ENCODE results near the gene KIF5C.

The KIF5C gene

DNA sequence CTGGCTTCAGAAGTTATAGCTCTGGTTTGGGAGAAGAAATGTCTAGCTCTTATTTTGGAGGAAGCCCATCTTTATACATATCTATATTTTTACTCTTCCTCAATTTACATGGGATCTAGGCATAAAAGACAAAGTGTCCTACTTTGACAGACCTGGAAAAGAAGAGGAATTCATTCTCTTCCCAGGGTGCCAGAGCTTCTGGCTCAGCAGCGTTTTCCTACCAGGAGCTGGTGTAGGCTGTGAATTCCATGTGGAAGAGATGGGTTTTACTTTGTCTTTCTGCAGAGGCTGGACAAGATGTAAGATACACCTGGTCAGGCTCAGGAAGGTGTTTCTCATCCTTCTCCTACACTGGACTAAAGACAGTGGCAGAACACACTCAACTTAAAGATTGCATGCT lies 113.3 kb downstream of the KIF5C start:
- no peak for DNase-seq

DNA sequence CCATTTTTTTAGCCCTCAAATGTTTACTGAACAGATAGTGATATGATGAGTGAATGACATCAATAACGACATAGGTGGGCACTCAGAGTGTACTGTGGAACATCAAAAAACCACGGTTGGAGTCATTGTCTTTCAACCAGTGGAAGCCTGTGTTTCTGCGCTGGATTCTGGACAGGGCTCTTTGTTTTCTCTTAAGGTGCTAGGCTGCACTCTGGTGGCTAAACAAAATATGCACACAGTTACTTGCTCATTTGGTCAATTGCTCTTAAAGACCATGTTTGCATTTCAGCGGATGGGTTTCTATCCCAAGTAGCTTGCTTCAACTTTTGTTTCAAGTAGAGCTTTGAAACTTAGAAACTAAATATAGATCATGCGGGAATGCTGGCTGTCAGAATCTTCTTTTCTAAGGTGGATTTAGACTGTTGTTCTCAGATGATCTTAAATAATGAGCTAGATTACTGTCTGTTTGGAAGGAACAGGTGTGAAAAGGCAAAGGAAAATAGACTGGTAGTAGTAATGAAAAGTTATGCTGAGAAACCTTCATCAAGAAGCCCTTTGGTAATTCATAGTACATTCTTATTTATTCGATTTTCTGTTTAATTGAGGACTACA lies 115.0 kb downstream of the KIF5C start:
- DNase-seq = peak in 32 of 56 donors; percentile 10 to 79 (median 30)

DNA sequence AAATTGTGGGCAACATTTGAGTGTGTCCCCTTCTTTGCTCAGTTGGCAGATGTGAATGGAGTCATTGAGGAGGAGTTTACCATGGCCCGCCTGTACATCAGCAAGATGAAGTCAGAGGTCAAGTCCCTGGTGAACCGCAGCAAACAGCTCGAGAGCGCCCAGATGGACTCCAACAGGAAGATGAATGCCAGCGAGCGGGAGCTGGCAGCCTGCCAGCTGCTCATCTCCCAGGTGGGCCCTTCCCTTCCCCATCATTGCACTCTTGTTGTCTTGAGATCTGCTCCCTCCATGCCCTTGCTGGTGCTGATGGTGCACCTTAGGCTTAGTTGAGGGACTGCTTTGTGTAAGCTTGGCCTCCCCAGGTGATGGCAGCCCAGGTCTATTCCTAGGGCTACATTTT lies 115.9 kb downstream of the KIF5C start:
- DNase-seq = peak in 1 of 56 donors; percentile 27

DNA sequence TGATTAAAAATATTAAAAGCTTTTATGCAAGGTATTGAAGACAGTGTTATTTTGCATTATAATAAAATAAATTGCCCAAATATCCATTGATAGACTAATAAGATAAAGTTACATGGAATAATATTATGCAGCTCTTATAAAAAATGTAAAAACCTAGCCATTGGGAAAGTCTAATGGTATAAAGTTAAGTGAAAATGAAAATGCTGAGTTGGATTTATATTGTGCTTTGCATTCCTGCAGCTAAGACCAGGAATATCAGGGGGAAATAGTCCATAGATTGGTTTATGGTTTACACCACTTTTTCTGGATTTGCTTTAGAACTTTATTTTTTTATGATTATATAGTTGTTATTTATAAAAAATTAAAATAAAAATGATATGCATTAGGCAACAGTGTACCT lies 117.4 kb downstream of the KIF5C start:
- no peak for DNase-seq

DNA sequence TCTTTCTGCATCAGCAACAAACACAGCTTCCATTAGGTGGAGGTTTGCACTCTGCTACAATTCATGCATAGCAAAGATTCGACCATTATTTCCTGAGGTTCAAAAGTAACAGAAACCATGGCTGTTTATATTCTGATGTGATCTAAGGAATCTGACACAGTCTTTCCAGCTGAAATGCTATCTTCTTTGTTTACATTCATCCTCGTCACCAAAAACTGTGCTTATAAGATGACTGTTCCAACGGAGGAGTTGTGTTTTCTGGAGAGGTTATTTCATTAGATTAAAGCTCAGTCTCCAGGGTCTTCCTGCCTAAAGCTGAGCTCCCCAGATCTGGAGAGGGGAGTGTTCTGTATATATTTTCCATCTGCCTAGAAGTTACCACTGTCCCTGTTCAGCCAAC lies 118.3 kb downstream of the KIF5C start:
- no peak for DNase-seq

DNA sequence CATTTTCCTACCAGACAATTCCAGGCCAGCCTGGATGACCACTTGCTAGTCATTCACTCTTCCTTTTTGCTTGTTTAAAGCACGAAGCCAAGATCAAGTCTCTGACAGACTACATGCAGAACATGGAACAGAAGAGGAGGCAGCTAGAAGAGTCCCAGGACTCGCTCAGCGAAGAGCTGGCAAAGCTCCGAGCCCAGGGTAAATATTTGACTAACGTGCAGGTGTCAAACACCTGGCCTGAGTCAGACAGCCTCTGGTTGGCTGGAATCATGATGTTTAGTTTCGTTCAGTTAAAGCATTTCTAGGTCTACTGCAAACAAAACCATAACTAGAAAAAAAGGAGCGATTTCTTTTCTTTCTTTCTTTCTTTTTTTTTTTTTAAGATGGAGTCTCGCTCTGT lies 119.3 kb downstream of the KIF5C start:
- no peak for DNase-seq

DNA sequence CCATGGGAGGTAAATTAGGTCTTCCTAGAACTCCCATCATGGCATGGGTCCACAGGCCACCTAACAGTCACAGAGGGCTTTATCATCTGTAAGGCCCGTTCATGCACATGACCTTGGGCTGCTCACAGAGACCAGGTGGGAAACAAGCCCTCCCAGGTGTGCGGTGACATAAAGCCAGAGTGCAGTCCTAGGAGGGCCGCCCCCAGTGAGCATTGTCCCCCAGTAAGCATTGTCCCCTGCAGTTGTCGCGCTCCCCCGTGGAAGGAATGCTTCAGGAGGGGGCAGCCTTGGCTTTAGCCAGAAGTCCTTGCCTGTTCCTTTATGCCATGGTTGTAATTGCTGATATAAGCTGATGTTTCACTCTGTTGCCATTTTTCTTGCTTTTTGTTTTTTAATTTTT lies 121.8 kb downstream of the KIF5C start:
- DNase-seq = no peak

DNA sequence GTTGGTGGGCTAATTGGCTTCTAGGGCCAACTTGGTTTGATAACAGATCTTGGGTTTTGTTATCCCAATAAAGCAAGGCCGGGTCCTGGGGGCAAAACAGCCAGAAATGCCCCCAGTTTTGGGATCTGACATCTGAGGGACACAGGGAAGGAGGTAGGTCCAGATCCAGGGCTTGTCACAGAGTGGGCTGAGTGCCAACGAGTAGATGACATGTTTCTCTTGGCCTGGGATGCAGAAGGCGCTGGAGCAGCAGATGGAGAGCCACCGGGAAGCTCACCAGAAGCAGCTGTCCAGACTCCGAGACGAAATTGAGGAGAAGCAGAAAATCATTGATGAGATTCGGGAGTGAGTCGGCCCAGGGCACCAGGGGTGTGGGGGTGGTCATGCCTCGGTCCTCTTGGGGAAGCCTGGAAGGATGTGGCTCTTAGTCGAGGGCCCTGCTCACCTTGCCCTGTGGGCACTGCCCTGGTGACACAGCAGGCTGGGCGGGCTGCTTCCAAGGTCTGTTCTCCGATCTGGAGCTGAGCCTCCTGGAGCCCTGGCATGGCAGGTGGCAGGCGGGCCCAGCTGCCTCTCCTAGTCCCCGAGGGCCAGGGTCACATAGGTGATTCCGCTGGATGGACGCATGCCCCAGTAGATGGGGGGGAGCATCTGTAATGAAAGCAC lies 123.3 kb downstream of the KIF5C start:
- peak in 1 of 56 donors; percentile 36 for DNase-seq

DNA sequence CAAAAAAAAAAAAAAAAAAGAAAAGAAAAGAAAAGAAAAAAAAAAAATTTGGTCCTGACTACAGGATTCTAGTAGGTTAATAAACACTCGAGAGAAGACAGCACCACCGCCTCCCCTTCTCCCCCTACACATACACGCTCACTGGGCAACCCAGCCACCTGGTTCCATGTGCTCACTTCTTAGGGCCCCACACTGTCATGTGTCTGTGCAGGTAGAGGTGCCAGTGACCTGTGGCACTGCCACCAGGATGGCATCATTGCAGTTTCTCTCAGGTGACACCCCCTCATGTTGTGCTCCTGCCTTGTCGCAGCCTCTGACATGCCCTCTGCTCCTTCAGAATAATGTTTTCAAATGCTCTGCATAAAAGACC lies 123.8 kb downstream of the KIF5C start:
- no peak for DNase-seq

DNA sequence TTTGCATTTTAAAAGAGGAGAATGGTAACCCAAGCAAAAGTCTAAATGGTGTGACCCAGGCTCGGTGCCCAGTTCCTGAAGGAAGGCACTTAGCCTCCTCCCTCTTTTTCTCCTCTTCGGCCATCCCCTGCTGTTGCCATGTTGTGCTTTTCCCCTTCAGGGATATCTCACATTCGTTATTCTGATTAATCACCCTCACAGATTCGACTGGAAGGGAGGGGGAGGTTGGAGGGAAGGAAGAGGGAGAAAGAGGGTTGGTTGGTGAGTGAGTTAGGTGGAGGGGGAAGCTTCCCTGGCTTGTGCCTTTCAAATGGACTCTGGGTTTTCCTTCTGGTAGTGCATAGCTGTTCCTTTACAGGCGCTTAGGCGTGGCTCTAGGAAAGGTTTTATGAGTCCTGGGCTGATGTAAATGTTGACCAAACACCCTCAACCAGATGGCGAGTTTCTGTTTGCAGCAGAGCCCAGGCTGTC lies 124.5 kb downstream of the KIF5C start:
- peak in 2 of 56 donors; percentile 20 to 28 for DNase-seq

DNA sequence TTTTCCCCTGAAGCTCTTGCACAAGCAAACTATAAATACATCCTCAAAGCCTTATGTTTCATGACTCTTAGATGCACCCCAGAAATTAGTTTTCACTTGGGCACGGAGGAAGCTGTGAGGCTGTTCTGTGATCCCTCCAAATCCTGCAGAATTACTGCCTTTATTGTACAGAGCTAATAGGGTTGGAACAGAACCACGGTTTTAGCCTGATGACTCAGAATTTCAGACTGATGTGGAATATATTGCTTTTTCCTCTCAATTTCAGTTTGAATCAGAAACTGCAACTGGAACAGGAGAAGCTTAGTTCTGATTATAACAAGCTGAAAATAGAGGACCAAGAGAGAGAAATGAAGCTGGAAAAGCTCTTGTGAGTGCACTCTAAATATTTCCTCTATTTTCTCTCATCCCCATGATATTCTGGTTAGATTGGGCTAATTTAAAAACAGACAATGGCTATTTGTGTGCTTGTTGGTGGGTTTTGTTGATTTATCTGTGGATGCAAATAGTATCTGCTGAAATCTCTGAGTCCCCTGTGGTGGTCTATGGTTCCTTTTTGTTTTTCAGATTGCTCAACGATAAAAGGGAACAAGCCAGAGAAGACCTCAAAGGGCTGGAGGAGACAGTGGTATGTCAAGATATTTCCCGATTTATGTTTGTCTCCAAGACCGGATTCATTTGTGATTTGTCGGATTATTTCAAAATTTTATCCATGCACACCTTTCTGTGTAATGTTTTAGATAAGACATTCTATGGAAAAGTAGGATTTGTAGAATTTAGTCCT lies 125.3 kb downstream of the KIF5C start:
- DNase-seq = peak in 3 of 56 donors; percentile 8 to 15 (median 12)

DNA sequence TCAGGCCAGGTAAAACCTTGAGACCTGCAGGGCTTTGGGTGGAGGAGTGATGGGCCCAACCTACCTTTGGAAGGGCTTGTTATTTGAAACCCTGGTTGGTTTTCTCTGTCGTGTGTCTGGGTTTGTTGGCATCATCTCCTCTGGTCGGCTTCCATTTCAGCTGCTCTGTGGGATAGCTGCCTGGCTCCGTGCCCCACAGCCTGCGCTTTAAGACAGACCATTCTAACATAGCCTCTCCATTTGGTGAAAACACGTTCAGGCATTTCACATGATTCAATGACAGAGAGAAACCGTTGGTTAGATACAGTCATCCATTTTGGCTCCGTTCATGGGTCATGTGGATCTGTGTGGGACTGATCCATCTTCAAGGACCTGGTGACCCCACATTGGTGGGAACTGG lies 126.5 kb downstream of the KIF5C start:
- peak in 2 of 56 donors; percentile 10 to 15 for DNase-seq

DNA sequence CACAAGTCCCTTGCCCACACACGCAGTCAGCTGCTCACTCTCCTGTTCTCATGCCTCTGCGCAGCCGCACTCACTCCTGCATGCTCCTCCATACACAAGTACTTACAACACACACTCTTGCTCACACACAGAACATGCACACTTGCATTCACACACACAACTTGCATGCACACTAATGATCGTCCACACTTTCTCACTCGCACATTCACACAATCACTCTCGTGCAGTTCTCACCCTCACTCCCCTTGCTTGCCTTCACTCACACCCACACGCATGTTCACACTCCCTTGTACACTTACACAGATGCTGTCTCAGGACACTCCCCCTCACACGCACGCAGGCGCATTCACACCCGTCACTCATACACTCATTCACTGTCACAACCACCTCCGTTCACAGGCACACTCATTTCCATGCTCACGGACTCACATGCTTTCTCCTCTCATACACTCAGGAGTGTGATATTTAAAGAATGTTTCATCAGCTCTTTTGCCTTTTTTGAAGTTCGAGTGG lies 127.4 kb downstream of the KIF5C start:
- DNase-seq = peak in 3 of 56 donors; percentile 31 to 71 (median 60)

DNA sequence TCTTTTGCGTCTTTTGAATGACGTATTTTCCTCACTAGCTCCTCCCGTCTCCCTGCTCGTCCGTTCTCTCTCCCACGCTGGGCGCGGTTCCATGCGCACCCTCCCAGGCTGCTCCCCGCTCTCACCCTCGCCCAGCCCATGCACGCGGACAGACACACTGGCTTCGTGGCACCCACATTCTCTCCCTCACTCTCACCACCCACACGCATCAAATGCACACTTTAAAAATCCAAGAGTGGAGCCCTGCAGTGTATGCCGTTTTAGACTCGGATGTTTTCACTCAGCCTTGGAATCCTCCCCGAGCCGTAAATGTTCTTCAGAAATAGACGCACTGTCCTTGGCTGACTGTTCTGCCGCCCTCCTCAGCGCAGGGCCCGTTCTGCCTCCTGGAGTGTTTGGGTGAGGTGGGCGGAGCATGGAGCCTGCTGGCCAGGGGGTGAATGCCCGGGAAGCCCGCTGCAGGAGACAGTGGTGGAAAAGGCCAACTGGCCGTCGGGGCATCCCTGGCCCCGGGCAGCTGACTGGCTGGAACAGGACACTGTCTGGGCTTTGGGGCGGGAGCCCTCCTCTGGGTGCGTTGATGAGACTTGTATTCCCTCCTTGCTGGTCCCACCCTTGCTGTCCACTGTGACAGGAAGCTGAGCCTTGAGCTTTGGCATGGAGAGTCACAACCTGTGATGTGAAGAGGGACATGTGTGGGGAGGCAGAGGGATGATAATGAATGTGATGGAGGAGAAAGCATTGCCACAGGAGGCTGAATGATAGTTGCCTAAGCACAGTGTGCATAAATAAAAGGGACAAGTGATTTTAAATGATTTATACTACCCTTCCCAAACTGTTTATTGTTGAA lies 128.1 kb downstream of the KIF5C start:
- peak in 23 of 56 donors; percentile 18 to 75 (median 43) for DNase-seq

DNA sequence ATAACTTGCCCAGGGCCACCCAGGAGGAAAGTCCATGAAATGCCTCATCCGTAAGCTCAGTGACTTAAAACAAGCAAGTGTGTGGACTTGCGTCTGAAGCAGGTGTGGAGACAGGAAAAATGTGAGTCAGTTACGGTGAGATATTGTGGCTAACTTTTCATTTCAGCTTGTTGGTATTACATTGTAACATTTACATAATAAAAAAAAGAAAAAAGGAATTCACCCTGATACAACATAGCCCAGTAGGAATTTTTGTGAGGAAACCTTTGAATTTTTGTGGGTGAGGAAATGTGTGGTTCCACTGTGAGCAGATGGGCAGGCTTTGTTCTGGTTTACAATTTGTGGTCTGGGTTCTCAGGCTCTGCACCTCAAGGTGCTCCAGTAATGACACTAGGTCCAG lies 129.8 kb downstream of the KIF5C start:
- no peak for DNase-seq

DNA sequence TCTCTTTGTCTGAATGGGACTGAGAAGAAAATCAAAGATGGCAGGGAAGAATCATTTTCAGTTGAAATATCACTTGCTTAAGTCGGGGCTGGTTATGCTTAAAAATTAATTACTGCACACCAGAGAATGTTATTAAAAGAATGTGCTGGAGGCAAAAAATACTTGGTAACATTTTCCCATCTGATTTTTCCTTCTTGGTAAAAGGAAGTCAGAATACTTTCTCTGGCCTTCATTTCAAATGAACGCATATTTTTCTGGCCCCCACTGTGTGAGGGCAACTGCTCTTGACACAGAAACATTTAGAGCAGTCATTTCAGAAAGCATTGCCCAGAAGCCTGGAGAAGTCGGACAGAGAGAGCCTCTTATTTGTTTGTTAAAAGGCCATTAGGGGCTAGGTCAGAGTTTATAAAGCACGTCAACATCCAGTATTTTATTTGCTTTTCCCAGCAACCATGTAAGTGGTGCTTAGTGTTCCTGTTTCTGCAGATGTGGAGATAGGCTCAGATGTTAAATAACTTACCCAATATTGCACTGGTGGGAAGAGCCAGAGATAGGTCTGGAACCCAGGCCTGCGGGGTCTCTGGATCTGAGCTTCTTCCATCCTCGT lies 130.5 kb downstream of the KIF5C start:
- no peak for DNase-seq

DNA sequence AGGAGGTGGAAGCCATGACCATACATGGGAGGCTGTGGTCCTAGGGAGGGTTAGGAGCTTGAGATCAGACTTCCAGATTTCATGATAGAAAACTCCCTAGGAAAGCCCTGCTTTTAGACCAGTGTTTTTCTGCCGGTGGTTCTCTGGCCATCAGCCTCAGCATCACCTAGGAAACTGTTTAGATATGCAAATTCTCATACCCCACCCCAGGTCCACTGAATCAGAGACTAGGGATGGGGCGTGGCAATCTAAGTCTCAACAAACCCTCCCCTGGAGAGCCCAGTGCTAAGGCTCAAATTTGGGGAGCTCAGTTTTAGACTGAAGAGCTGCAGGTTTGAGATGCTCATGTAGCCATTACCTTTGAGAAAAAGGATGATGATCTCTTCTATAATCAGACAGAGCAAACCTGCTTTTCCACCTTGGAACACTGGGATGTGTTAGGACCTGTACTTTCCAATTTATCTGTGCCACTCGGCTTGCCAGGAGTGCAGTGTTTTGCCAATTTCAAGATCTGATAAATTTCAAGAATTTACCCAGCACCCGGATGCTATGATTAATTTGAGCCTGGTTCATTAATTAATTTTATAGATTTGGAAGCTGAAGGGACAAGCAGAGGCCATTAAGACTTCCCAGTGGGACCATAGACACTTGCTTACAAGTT lies 132.0 kb downstream of the KIF5C start:
- no peak for DNase-seq

DNA sequence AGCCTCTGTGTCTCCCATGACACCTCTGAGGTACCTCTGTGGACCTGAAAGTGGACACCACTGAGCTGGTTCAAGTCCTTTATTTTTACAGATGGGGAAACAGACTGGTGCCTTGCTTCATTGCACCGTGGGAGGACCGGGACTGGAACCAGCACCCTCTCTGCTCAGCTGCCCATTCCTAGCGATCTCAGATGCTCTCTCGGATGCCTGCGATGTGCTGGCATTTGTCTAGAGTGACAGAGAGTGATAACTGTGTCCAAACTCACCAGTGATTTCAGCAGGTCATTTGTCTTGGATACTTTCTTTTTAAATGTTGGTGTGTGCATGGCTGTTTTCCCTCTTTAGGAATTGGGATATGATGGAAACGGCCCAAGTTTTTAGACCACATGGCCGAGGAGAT lies 133.4 kb downstream of the KIF5C start:
- no peak for DNase-seq

DNA sequence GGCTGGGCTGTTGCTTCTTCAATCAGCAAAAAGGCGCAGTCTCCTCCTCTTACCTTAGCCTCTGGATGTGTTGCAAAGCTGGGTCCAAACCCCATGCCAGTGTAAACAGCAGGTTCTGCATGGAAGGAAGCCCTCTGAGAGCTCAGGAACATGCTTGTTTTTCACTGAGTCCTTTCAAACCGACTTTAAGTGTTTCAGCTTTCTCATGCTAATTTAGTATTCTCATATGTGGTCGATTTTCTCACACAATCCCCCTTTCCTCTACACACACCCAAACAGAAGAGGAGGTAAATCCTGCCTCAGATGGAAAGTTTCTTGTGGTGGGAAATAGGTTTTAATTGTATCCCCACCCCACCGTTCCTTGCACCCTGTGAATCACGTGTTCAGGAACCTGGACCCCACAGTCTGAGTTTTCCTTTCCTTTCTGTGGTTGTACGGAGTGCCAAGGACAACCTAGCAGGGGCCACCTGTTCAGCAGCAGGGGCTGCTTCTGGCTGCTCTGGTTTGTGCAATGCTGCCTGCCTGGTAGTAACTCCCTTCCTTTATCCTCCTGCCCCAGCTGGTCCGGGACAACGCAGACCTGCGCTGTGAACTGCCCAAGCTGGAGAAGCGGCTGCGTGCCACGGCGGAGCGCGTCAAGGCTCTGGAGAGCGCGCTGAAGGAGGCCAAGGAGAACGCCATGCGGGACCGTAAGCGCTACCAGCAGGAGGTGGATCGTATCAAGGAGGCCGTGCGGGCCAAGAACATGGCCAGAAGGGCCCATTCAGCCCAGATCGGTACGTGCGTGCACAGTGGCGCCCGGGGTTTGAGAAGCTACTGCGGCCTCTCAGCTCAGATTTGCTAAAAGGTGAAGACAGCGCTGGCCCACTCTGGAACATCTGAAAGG lies 134.8 kb downstream of the KIF5C start:
- DNase-seq = no peak
